Right ventricle myocardium superior (tissue), 1 donor: Measurements from ENCODE around the gene ANKS1B. TPM values are rescaled to one million over a fixed set of nuclear protein-coding genes. Genes with fewer than 3 reads are reported as not detected.
"Not testable (repeated sequence)": the region's sequence is repeated elsewhere in the genome, so short reads cannot be mapped to it uniquely, and the experiment has no call there.

ENCODE experiments used
- ATAC-seq: fragments of 200-7000 bp; cut with Tn5 transposase; one replicate; pipeline ENCODE4 v1.9.1; 2020; ENCODE audit warnings: mild to moderate bottlenecking; ENCODE audit not compliant: poor library complexity
- DNase-seq: peaks from one replicate; pipeline ENCODE4 v3.0.0-alpha.2; 2020
- intact Hi-C: fragments of 100-400 bp; cut with DNase I; formaldehyde crosslinking; loops from one replicate; pipeline ENCODE4 v1.11.2; 2022
- total RNA-seq: library from RNA; stranded (reverse); fragmentation: NEBNext Ultra II Directional; extraction: Animal tissue kit (Norgen Biotek cat#: 25700); gene quantifications from one replicate; pipeline ENCODE4 v1.2.1, GENCODE V29; 2021
- donor health status: DM: no; HTN: yes; CAD: no; lungs with severe emphysema.

Gene ANKS1B
- total RNA-seq, 1 donor from 2014 or later: 1.2 TPM

DNA sequence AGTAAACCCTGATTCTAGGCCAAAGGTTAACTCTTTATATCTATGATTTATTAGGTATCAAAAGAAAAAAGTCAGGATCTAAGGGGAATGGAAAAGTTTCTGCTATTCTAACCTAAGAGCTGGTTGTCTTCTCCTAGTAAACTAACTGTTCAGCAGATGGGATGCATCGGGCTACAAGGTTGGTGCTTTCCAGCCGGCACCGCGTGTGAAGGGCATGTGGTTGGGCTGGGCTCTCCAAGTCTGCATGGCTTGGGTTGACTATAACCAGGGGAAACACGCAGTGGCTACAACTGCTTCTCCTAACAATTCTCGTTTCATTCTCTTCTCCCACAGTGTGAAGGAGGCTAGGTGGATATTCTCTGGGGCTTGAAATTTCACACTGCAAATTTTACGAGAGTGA is 985.2 kb downstream of the ANKS1B start:
- intact Hi-C loops: loop anchor here (10.0 kb wide), 1 partner anchor 295 kb away; no protein-coding TSS in a partner anchor
- ATAC-seq: no peak
- no peak for DNase-seq

DNA sequence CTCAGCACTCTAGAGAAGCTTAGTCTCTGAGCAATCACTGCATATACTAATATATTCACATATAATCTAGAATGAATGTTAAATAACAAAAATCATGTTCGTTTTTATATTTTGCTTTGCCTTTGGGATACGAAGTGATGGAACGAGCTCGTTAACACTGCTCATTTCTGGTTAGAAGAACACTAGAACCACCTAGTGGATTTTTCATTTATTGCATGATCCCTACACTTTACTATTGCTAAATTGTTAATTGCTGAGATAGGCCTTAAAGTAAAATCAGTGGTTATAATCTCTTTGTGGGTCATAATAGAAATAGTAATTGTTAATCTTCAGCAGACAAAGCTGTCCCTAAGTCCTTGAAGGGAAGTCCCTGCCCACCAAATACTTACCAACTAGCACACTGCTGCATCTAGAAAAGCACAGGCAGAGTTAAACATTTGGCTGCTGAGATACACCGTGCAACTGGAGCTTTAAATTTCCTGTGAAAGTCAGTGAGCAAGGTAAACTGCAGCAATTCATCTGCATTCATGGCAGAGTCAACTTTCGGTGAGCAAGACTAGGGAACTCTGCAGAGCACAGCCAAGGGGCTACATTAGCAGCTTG is 985.9 kb downstream of the ANKS1B start:
- intact Hi-C loops: loop anchor here (10.0 kb wide), 1 partner anchor 294 kb away; no protein-coding TSS in a partner anchor
- peak; percentile 79 for ATAC-seq
- DNase-seq: no peak

DNA sequence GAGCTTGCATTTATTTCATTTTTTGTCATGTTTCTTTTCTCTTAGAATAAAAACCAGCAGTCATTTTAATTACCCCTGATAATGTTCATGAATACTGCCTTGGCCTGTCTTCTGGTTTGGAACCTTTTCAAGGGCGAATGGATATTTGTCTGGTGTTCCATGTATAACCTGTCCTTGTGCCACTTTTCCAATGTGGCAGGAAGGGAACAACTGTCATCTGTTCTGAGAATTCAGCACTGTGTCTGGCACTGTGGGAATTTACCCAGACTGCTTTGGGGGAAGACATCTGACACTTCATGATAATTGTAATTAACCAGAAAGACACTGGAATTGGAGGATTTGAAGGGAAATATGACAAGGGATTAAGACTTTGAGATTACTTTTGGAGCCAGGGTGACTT is 986.8 kb downstream of the ANKS1B start:
- ATAC-seq: peak; percentile 43

GRCh38 chr12:98990648-98991047 is 994.1 kb downstream of the ANKS1B start:
- no peak for ATAC-seq
- DNase-seq: no peak
- intact Hi-C loops: loop anchor here (10.0 kb wide), 1 partner anchor 286 kb away; no protein-coding TSS in a partner anchor

More for the DNA sequence above, 986.8 kb downstream of the ANKS1B start:
- no peak for DNase-seq
- intact Hi-C loops: loop anchor here (10.0 kb wide), 1 partner anchor 293 kb away; no protein-coding TSS in a partner anchor

DNA sequence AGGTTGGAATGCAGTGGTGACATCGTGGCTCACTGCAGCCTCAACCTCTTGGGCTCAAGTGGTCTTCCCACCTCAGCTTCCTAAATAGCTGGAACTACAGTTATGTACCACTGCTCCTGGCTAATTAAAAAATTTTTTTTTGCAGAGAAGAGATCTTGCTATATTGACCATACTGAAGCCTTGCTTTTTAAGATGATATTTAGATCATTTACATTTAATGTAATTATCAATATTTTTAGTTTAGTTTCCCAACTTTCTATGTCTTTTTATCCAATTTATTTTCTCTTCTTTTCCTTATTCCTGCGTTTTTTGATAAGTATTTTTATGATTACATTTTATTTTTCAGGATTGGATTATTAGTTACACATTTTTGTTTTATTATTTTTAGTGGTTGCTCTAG is 999.6 kb downstream of the ANKS1B start:
- ATAC-seq (no peak), DNase-seq (no peak)
- intact Hi-C loops: no loop called here

DNA sequence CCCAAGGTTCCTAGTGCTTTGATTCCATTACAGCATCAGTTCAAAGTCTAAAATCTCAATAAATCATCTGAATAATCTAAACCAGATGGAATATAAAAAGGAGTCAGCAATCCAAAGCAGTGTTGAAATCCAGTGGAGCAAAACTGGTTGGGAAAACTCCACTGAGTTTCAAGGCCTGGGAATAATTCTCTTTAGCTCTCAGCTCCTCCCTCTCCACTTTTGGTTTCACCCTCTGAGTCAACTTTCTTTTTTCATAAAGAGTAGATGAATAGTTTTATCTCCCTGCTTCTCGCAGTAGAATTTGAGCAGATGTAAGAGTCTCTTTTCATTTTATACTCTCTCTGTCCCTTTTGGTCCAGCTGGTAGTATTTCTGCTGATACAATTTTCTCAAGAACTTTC is 1001.1 kb downstream of the ANKS1B start:
- intact Hi-C loops: no loop called here
- no peak for ATAC-seq

GRCh38 chr12:98980508-98980907 is 1004.2 kb downstream of the ANKS1B start:
- intact Hi-C loops: no loop called here
- DNase-seq: no peak
- ATAC-seq: no peak

More for the DNA sequence above, 1001.1 kb downstream of the ANKS1B start:
- DNase-seq: no peak

- intact Hi-C loops: no loop called here
- ATAC-seq (no peak), DNase-seq (no peak)
Measured at GRCh38 chr12:98977186-98977585, 1007.5 kb downstream of the ANKS1B start.

GRCh38 chr12:98974767-98975381 is 1009.9 kb downstream of the ANKS1B start:
- intact Hi-C loops: no loop called here
- no peak for DNase-seq
- no peak for ATAC-seq

GRCh38 chr12:98973395-98973794 is 1011.3 kb downstream of the ANKS1B start:
- ATAC-seq: no peak
- DNase-seq: no peak
- intact Hi-C loops: no loop called here

GRCh38 chr12:98970950-98971349 is 1013.8 kb downstream of the ANKS1B start:
- ATAC-seq (no peak), DNase-seq (no peak)
- intact Hi-C loops: no loop called here

DNA sequence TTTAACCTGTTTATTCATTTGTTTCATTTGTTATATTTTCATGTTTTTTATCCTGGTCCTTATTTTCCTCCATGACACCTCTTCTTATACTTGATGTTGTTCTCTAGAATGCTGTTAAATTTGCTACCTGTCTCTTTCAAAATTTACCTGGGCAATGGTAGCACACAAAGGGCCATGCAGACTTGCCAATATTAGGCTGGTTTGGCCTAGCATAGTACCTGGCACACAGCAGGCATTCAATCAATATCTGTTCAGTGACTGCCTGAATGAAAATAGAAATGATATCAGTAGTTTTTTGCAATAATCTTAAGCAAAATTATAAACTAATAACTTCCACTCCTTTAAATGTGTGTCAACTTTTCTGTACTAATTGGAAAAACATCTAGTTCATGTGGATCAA is 1014.5 kb downstream of the ANKS1B start:
- no peak for ATAC-seq
- intact Hi-C loops: no loop called here
- DNase-seq: no peak

- no peak for ATAC-seq
- no peak for DNase-seq
Measured at GRCh38 chr12:98968896-98969295, 1015.8 kb downstream of the ANKS1B start.

DNA sequence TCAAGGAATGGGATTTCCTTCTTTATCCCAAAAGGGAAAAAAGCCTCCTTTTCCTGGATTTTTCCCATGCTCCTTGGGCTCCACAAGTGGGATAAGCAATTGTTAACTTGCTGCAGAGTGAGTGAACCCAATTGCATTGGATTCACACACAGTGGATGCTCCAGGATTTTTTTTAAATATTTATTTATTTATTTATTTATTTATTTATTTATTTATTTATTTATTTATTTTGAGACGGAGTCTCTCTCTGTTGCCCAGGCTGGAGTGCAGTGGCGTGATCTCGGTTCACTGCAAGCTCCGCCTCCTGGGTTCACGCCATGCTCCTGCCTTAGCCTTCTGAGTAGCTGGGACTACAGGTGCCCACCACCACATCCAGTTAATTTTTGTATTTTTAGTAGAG is 1027.6 kb downstream of the ANKS1B start:
- DNase-seq, ATAC-seq, intact Hi-C loops: not testable (repeated sequence)

More at GRCh38 chr12:98968896-98969295, 1015.8 kb downstream of the ANKS1B start:
- intact Hi-C loops: no loop called here

GRCh38 chr12:98955284-98955683 is 1029.5 kb downstream of the ANKS1B start:
- ATAC-seq (no peak), DNase-seq (no peak)
- intact Hi-C loops: no loop called here

GRCh38 chr12:98954506-98954905 is 1030.2 kb downstream of the ANKS1B start:
- ATAC-seq: no peak
- no peak for DNase-seq
- intact Hi-C loops: no loop called here

- ATAC-seq: no peak
- intact Hi-C loops: no loop called here
- DNase-seq: no peak
Measured at GRCh38 chr12:98951406-98951805, 1033.3 kb downstream of the ANKS1B start.

- DNase-seq (no peak), ATAC-seq (no peak)
- intact Hi-C loops: no loop called here
Measured at GRCh38 chr12:98948343-98948949, 1036.3 kb downstream of the ANKS1B start.

DNA sequence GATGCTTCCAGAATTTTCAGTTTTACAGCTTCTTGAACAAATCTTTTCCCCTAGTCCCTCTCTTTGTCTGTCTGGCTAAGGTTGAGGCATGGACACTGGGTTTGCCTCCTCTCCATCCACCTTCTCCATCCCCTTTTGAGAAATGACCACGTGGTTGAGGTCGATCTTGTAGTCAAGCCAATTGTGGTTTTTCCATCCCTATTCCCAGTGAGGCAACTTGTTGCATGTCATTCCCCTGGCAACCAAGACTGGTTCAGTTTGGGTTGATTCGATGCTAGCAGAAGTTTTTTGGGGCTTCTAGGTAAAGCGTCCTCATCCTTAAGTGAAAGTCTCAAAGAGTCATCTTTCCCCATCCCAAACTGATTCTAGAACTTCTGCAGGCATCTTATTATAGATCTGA is 1038.9 kb downstream of the ANKS1B start:
- DNase-seq: no peak
- ATAC-seq: no peak
- intact Hi-C loops: no loop called here

- intact Hi-C loops: no loop called here
- DNase-seq (no peak), ATAC-seq (no peak)
Measured at GRCh38 chr12:98939926-98940325, 1044.8 kb downstream of the ANKS1B start.
